Trophoblast cell (in vitro differentiated cells and primary cell): ENCODE data around the gene NCK2.

Source experiments
- DNase-seq, 2 donors: peaks; one replicate each; pipeline ENCODE4 v3.0.0-alpha.2; 2016
- H2AFZ ChIP-seq: 2 replicates; pipeline ENCODE4 v1.6.1; 2013; ENCODE audit warnings: low read length, moderate library complexity, mild to moderate bottlenecking; ENCODE audit not compliant: insufficient read depth, poor library complexity
- H2AK5ac ChIP-seq: 2 replicates; pipeline ENCODE4 v1.6.1; 2013; ENCODE audit warnings: mild to moderate bottlenecking, low read length
- H2BK120ac ChIP-seq: 2 replicates; pipeline ENCODE4 v1.6.1; 2013; ENCODE audit warnings: low read length, mild to moderate bottlenecking, moderate library complexity; ENCODE audit not compliant: insufficient read depth, poor library complexity
- H2BK12ac ChIP-seq: 2 replicates; pipeline ENCODE4 v1.6.1; 2013; ENCODE audit warnings: mild to moderate bottlenecking, low read length, moderate library complexity
- H2BK5ac ChIP-seq: 2 replicates; pipeline ENCODE4 v1.6.1; 2013; ENCODE audit warnings: low read length, low read depth, moderate library complexity, mild to moderate bottlenecking; ENCODE audit not compliant: poor library complexity
- H3K14ac ChIP-seq: 2 replicates; pipeline ENCODE4 v1.6.1; 2013; ENCODE audit warnings: mild to moderate bottlenecking, low read length
- H3K18ac ChIP-seq: 2 replicates; pipeline ENCODE4 v1.6.1; 2013; ENCODE audit warnings: mild to moderate bottlenecking, low read length
- H3K23ac ChIP-seq: 2 replicates; pipeline ENCODE4 v1.6.1; 2013; ENCODE audit warnings: low read length
- H3K27ac ChIP-seq: 2 replicates; pipeline ENCODE4 v1.5.1; 2013; ENCODE audit warnings: low read depth, mild to moderate bottlenecking, inconsistent platforms, low read length, moderate library complexity
- H3K27me3 ChIP-seq: 2 replicates; pipeline ENCODE4 v1.6.1; 2013; ENCODE audit warnings: inconsistent platforms, mild to moderate bottlenecking, low read length, moderate library complexity; ENCODE audit not compliant: insufficient read depth
- H3K36me3 ChIP-seq, 2 experiments: 1 replicate in 1 of 2; 2 replicates in 1 of 2; pipeline ENCODE4 v1.6.1; 2013; ENCODE audit warnings: low read length in 2 of 2, mild to moderate bottlenecking in 2 of 2, moderate library complexity in 1 of 2; ENCODE audit not compliant: insufficient read depth in 2 of 2, control insufficient read depth in 1 of 2
- H3K4ac ChIP-seq: 2 replicates; pipeline ENCODE4 v1.6.1; 2013; ENCODE audit warnings: low read depth, mild to moderate bottlenecking, low read length, moderate library complexity
- H3K4me1 ChIP-seq, 2 experiments: 1 replicate in 1 of 2; 2 replicates in 1 of 2; pipeline ENCODE4 v1.6.1; 2013; ENCODE audit warnings: low read length in 2 of 2, mild to moderate bottlenecking in 2 of 2, moderate library complexity in 1 of 2; ENCODE audit not compliant: insufficient read depth in 2 of 2, control insufficient read depth in 1 of 2
- H3K4me2 ChIP-seq: 2 replicates; pipeline ENCODE4 v1.6.1; 2013; ENCODE audit warnings: inconsistent platforms, mild to moderate bottlenecking, low read length, moderate library complexity
- H3K4me3 ChIP-seq: 2 replicates; pipeline ENCODE4 v1.5.1; 2013; ENCODE audit warnings: mild to moderate bottlenecking, low read depth, low read length, inconsistent platforms
- H3K79me1 ChIP-seq: one replicate; pipeline ENCODE4 v1.6.1; 2013; ENCODE audit warnings: low read length
- H3K79me2 ChIP-seq: 2 replicates; pipeline ENCODE4 v1.6.1; 2013; ENCODE audit warnings: low read length, mild to moderate bottlenecking; ENCODE audit not compliant: control insufficient read depth, insufficient read depth, poor library complexity
- H3K9ac ChIP-seq: 2 replicates; pipeline ENCODE4 v1.6.1; 2013; ENCODE audit warnings: mild to moderate bottlenecking, low read length
- H3K9me3 ChIP-seq: 2 replicates; pipeline ENCODE4 v1.6.1; 2013; ENCODE audit warnings: low read depth, mild to moderate bottlenecking, control low read depth, inconsistent platforms, low read length; ENCODE audit not compliant: insufficient read depth
- H4K12ac ChIP-seq: 2 replicates; pipeline ENCODE4 v1.6.1; 2013; ENCODE audit warnings: low read depth, mild to moderate bottlenecking, low read length, moderate library complexity
- H4K8ac ChIP-seq: 2 replicates; pipeline ENCODE4 v1.6.1; 2013; ENCODE audit warnings: low read depth, mild to moderate bottlenecking, low read length, moderate library complexity
- H4K91ac ChIP-seq: one replicate; pipeline ENCODE4 v1.6.1; 2013; ENCODE audit warnings: low read depth, mild to moderate bottlenecking, low read length, moderate library complexity
- WGBS: extraction: QIAGEN DNeasy Blood & Tissue Kit; methylation state at CpG from one replicate; pipeline ENCODE4 v1.1.7; 2013; ENCODE audit warnings: missing lambda C conversion rate; ENCODE audit not compliant: insufficient read length, insufficient coverage; ENCODE audit errors: extremely low coverage; 5-methylcytosine and 5-hydroxymethylcytosine counted together

The NCK2 gene

DNA sequence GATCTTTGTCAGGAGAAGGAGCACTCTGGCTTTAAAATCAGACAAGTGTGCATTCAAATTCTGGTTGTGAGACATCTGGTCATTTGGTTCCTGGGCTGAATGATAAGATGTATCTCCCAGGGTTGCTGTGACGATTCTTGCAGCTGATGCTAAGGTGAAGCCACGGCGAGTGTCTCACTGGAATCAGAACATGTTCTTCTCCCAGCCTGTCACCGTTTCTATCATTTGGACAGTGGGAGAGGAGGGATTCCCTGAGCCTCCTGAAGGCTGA is 68.3 kb downstream of the NCK2 start:
- H3K4me2 ChIP-seq: no peak overlapping the region
- WGBS: no CpG with 5 or more reads among the region's 4 CpGs
- no peak overlapping the region for H2BK12ac ChIP-seq
- no peak overlapping the region for H2AFZ ChIP-seq
- DNase-seq: no peak
- H3K9me3 ChIP-seq: no peaks in the 10 kb centered on the region
- H3K9ac ChIP-seq: no peak overlapping the region
- H3K27me3 ChIP-seq: no peaks in the 10 kb centered on the region
- H4K91ac ChIP-seq: no peak overlapping the region
- no peaks in the 10 kb centered on the region for H3K36me3 ChIP-seq
- H3K14ac ChIP-seq: no peak overlapping the region
- H2AK5ac ChIP-seq: no peak overlapping the region
- no peak overlapping the region for H2BK120ac ChIP-seq
- H2BK5ac ChIP-seq: no peak overlapping the region
- H3K79me1 ChIP-seq: no peaks in the 10 kb centered on the region
- H3K23ac ChIP-seq: no peak overlapping the region
- peaks cover 0 to 2% of the 10 kb centered on the region in 2 experiments for H3K4me1 ChIP-seq
- peak overlapping the region; percentile 52 for H3K4ac ChIP-seq
- no peak overlapping the region for H3K27ac ChIP-seq
- no peak overlapping the region for H4K8ac ChIP-seq
- H3K79me2 ChIP-seq: peaks cover 4% of the 10 kb centered on the region
- no peak overlapping the region for H3K4me3 ChIP-seq
- H4K12ac ChIP-seq: no peak overlapping the region
- H3K18ac ChIP-seq: no peak overlapping the region

DNA sequence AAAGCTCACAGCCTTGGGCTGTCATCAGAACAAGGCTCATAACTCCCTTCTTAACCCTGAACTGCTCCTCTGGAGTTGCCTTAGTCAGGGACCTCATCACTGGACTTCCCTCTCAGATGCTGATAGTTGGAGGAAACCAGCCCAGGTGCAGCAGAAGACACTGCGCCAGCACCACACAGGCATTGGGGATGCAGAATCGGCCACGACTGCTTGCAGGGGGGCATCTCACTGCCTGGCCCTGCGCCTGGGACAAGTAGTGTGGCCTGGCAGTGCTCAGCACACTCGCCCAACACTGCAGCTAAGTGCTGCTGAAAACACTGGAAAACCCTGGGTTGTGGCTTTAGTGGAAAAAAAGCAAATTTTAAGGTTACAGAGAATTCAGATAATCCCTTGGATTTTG is 68.7 kb downstream of the NCK2 start:
- no peaks in the 10 kb centered on the region for H3K36me3 ChIP-seq
- no peak overlapping the region for H4K91ac ChIP-seq
- WGBS: no CpG with 5 or more reads among the region's 5 CpGs
- no peaks in the 10 kb centered on the region for H3K79me1 ChIP-seq
- H3K23ac ChIP-seq: no peak overlapping the region
- H2AK5ac ChIP-seq: no peak overlapping the region
- no peak overlapping the region for H3K14ac ChIP-seq
- DNase-seq: no peak
- H2BK120ac ChIP-seq: no peak overlapping the region
- no peak overlapping the region for H3K9ac ChIP-seq
- peaks cover 4% of the 10 kb centered on the region for H3K79me2 ChIP-seq
- no peak overlapping the region for H3K4me3 ChIP-seq
- peaks cover 0 to 2% of the 10 kb centered on the region in 2 experiments for H3K4me1 ChIP-seq
- no peak overlapping the region for H2BK5ac ChIP-seq
- no peak overlapping the region for H2BK12ac ChIP-seq
- H3K27me3 ChIP-seq: no peaks in the 10 kb centered on the region
- peak overlapping the region; percentile 22 for H3K18ac ChIP-seq
- H3K4me2 ChIP-seq: no peak overlapping the region
- H3K4ac ChIP-seq: no peak overlapping the region
- H3K9me3 ChIP-seq: no peaks in the 10 kb centered on the region
- H2AFZ ChIP-seq: no peak overlapping the region
- H4K8ac ChIP-seq: no peak overlapping the region
- H3K27ac ChIP-seq: no peak overlapping the region
- H4K12ac ChIP-seq: no peak overlapping the region

DNA sequence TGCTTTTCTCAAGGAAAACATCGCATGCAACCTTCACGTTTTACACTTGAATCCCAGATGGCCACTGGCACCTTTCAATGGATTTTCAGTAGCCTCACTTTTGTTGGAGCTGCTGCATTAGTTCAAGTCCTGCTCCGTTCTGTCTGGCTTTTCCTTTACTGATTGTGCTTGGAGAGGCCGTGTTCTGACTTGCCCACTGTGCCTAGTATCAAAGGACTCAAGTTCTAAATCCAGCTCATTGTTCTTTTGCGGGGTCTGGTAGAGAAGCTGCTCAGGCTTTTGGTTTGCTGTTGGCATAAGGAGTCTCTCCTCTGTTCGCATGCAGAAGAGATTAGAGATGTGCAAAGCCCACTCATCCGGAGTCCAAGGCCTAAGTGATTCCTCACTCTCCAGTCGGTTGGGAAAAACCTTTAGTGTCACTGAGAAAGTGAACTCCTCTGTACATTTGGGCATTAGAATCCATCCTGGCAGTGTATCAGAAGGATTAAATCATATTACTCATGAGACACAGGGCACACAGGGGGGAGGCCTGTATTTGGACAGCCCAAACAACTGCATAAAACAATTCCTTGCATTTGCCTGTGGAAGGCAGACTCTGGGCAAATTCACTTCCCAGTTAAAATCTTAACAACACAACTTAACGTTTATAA is 69.7 kb downstream of the NCK2 start:
- H2AK5ac ChIP-seq: no peak overlapping the region
- DNase-seq: no peak
- no CpG with 5 or more reads among the region's 9 CpGs for WGBS
- no peak overlapping the region for H3K4me3 ChIP-seq
- H2BK5ac ChIP-seq: no peak overlapping the region
- no peaks in the 10 kb centered on the region for H3K9me3 ChIP-seq
- no peak overlapping the region for H2BK120ac ChIP-seq
- H3K23ac ChIP-seq: no peak overlapping the region
- H3K79me1 ChIP-seq: no peaks in the 10 kb centered on the region
- no peak overlapping the region for H3K9ac ChIP-seq
- H3K4ac ChIP-seq: no peak overlapping the region
- no peak overlapping the region for H3K4me2 ChIP-seq
- peaks cover 0 to 2% of the 10 kb centered on the region in 2 experiments for H3K4me1 ChIP-seq
- H2BK12ac ChIP-seq: no peak overlapping the region
- no peak overlapping the region for H3K18ac ChIP-seq
- no peak overlapping the region for H4K8ac ChIP-seq
- no peak overlapping the region for H3K14ac ChIP-seq
- H3K36me3 ChIP-seq: peaks cover 2% of the 10 kb centered on the region in 2 experiments
- H4K91ac ChIP-seq: no peak overlapping the region
- H4K12ac ChIP-seq: no peak overlapping the region
- no peaks in the 10 kb centered on the region for H3K27me3 ChIP-seq
- no peak overlapping the region for H2AFZ ChIP-seq
- H3K79me2 ChIP-seq: peaks cover 3% of the 10 kb centered on the region
- no peak overlapping the region for H3K27ac ChIP-seq

DNA sequence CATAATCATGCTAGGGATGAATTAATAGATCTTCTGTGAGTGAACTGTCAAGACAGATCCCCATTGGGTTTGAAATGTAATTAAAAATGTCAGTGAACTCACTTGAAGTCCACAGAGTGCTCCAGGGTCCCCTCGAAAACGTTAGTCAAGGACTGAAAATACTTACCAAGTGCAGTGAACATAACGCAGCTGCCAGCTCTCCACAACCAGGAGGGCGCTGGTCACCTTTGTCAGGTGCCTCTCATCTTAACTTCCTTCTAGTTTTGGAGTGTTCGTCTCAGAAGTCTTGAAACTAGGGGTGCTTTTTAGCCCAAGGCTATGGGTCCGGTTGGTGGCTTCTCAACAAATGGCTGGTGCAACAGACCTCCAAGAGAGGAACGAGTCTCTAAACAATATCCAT is 70.7 kb downstream of the NCK2 start:
- no peak overlapping the region for H3K23ac ChIP-seq
- no CpG with 5 or more reads among the region's 7 CpGs for WGBS

More for the DNA sequence above, 70.7 kb downstream of the NCK2 start:
- Histone ChIP-seq H3K9ac (no peak overlapping the region), H2AFZ (no peak overlapping the region), H2BK5ac (no peak overlapping the region), H3K4me1 (peaks cover 0 to 2% of the 10 kb centered on the region in 2 experiments), H2AK5ac (no peak overlapping the region), H2BK120ac (no peak overlapping the region), H2BK12ac (no peak overlapping the region), H3K36me3 (peaks cover 2 to 7% of the 10 kb centered on the region in 2 experiments), H3K9me3 (no peaks in the 10 kb centered on the region), H4K8ac (no peak overlapping the region), H3K79me2 (peaks cover 3% of the 10 kb centered on the region), H3K27ac (no peak overlapping the region), H3K27me3 (no peaks in the 10 kb centered on the region), H3K4me3 (no peak overlapping the region), H4K12ac (no peak overlapping the region), H4K91ac (no peak overlapping the region), H3K14ac (no peak overlapping the region), H3K4me2 (no peak overlapping the region), H3K79me1 (no peaks in the 10 kb centered on the region), H3K4ac (no peak overlapping the region), H3K18ac (no peak overlapping the region)
- no peak for DNase-seq
